WTC11 (cell line): ENCODE measurements around the gene SOCS2.
"Not testable (repeated sequence)": the region's sequence is repeated elsewhere in the genome, so short reads cannot be mapped to it uniquely, and the experiment has no call there.

ENCODE experiments used
- ATF3 ChIP-seq: sonication (generic); formaldehyde crosslinking; conservative IDR thresholded peaks from 2 replicates; pipeline ENCODE4 v1.8.1; 2022; ENCODE audit warnings: mild to moderate bottlenecking, missing genetic modification reagents
- CREB1 ChIP-seq: sonication (generic); formaldehyde crosslinking; IDR thresholded peaks from 2 replicates; pipeline ENCODE4 v1.8.0; 2023; ENCODE audit warnings: mild to moderate bottlenecking, missing genetic modification reagents
- CREM ChIP-seq: sonication (generic); formaldehyde crosslinking; IDR thresholded peaks from 2 replicates; pipeline ENCODE4 v1.8.1; 2022; ENCODE audit warnings: mild to moderate bottlenecking, missing genetic modification reagents, moderate library complexity
- CTCF ChIP-seq: fragments of 200-600 bp; IDR thresholded peaks from 2 replicates; pipeline ENCODE4 v1.8.0; 2022; ENCODE audit warnings: antibody characterized with exemption
- E2F1 ChIP-seq: sonication (generic); formaldehyde crosslinking; IDR thresholded peaks from 2 replicates; pipeline ENCODE4 v1.8.0; 2022; ENCODE audit warnings: mild to moderate bottlenecking, missing genetic modification reagents
- ERG ChIP-seq: fragments of 250-450 bp; sonication (Bioruptor Pico); IDR thresholded peaks from 2 replicates; pipeline ENCODE4 v1.8.0; 2021; ENCODE audit warnings: mild to moderate bottlenecking
- KAT7 ChIP-seq: sonication (generic); formaldehyde crosslinking; IDR thresholded peaks from 2 replicates; pipeline ENCODE4 v1.8.1; 2023; ENCODE audit warnings: missing genetic modification reagents, mild to moderate bottlenecking, borderline replicate concordance
- MAX ChIP-seq: sonication (generic); formaldehyde crosslinking; IDR thresholded peaks from 2 replicates; pipeline ENCODE4 v1.8.0; 2022; ENCODE audit warnings: mild to moderate bottlenecking, missing genetic modification reagents
- MLX ChIP-seq: sonication (generic); formaldehyde crosslinking; IDR thresholded peaks from 2 replicates; pipeline ENCODE4 v1.8.1; 2023; ENCODE audit warnings: mild to moderate bottlenecking, missing genetic modification reagents, moderate library complexity
- NFYB ChIP-seq: sonication (generic); formaldehyde crosslinking; conservative IDR thresholded peaks from 2 replicates; pipeline ENCODE4 v1.8.0; 2022; ENCODE audit warnings: low read depth, missing genetic modification reagents
- PRDM15 ChIP-seq: sonication (generic); formaldehyde crosslinking; IDR thresholded peaks from 2 replicates; pipeline ENCODE4 v1.8.0; 2022; ENCODE audit warnings: missing genetic modification reagents
- SMAD4 ChIP-seq: sonication (generic); formaldehyde crosslinking; IDR thresholded peaks from 2 replicates; pipeline ENCODE4 v1.8.0; 2022; ENCODE audit warnings: mild to moderate bottlenecking, missing genetic modification reagents
- USF2 ChIP-seq: sonication (generic); formaldehyde crosslinking; IDR thresholded peaks from 2 replicates; pipeline ENCODE4 v1.8.1; 2023; ENCODE audit warnings: mild to moderate bottlenecking, missing genetic modification reagents, moderate library complexity
- ZNF512 ChIP-seq: sonication (generic); formaldehyde crosslinking; IDR thresholded peaks from 2 replicates; pipeline ENCODE4 v1.8.1; 2022; ENCODE audit warnings: missing genetic modification reagents, borderline replicate concordance

GRCh38 chr12:93558685-93559084 lies 13.8 kb upstream of the SOCS2 start:
- TF ChIP-seq SMAD4 (CRISPR knock-in tag); KAT7; CTCF; ZNF512; PRDM15 (CRISPR knock-in tag); ATF3 (CRISPR knock-in tag); MAX (CRISPR knock-in tag); CREM (CRISPR knock-in tag); MLX; ERG (CRISPR knock-in tag); NFYB (CRISPR knock-in tag); CREB1; USF2; E2F1 (CRISPR knock-in tag): not testable (repeated sequence)
